ENCODE data around the gene SMARCD2.
"Not testable (repeated sequence)": the region's sequence is repeated elsewhere in the genome, so short reads cannot be mapped to it uniquely, and the experiment has no call there.

SMARCD2 gene

GRCh38 chr17:63850401-63850800 is 7.9 kb upstream of the SMARCD2 start:
- FAIRE-seq = no peak

- FAIRE-seq = no peak
Measured at GRCh38 chr17:63848834-63849689, 6.6 kb upstream of the SMARCD2 start.

- no peak for FAIRE-seq
Measured at GRCh38 chr17:63847525-63848249, 5.2 kb upstream of the SMARCD2 start.

- no peak for FAIRE-seq
Measured at GRCh38 chr17:63845509-63845908, 3.0 kb upstream of the SMARCD2 start.

- FAIRE-seq = no peak
Measured at GRCh38 chr17:63843910-63844677, 1.6 kb upstream of the SMARCD2 start.

GRCh38 chr17:63843387-63843888 is 953 bp upstream of the SMARCD2 start:
- not testable (repeated sequence) for FAIRE-seq

GRCh38 chr17:63842173-63842539 is 329 bp downstream of the SMARCD2 start:
- FAIRE-seq = no peak

- FAIRE-seq = no peak
Measured at GRCh38 chr17:63841350-63842172, 924 bp downstream of the SMARCD2 start.

GRCh38 chr17:63840591-63841349 is 1.7 kb downstream of the SMARCD2 start:
- FAIRE-seq = no peak

GRCh38 chr17:63838631-63839171 is 3.8 kb downstream of the SMARCD2 start:
- FAIRE-seq = no peak

GRCh38 chr17:63837962-63838600 is 4.4 kb downstream of the SMARCD2 start:
- FAIRE-seq = no peak

- FAIRE-seq = no peak
Measured at GRCh38 chr17:63837480-63837879, 5.0 kb downstream of the SMARCD2 start.

GRCh38 chr17:63836811-63837210 is 5.7 kb downstream of the SMARCD2 start:
- no peak for FAIRE-seq

GRCh38 chr17:63835167-63835720 is 7.2 kb downstream of the SMARCD2 start:
- no peak for FAIRE-seq

GRCh38 chr17:63834431-63835166 is 7.9 kb downstream of the SMARCD2 start:
- no peak for FAIRE-seq

- no peak for FAIRE-seq
Measured at GRCh38 chr17:63833741-63834373, 8.6 kb downstream of the SMARCD2 start.

- no peak for FAIRE-seq
Measured at GRCh38 chr17:63833026-63833740, 9.3 kb downstream of the SMARCD2 start.

- FAIRE-seq = no peak
Measured at GRCh38 chr17:63832455-63832854, 10.0 kb downstream of the SMARCD2 start.
